VCaP (cell line): Measurements from ENCODE around the gene GNB1L.

Source experiments
- H3K27ac ChIP-seq: fragments of 450-650 bp; 2 replicates; pipeline ENCODE4 v1.5.1; 2017
- CTCF ChIP-seq: fragments of 450-650 bp; conservative IDR thresholded peaks from 2 replicates; pipeline ENCODE4 v1.5.1; 2017; ENCODE audit warnings: mild to moderate bottlenecking, moderate library complexity

The GNB1L gene

GRCh38 chr22:19892925-19893324 lies 38.3 kb upstream of the GNB1L start:
- TF ChIP-seq CTCF = no peak
- no peak overlapping the region for H3K27ac ChIP-seq

GRCh38 chr22:19892257-19892879 lies 37.7 kb upstream of the GNB1L start:
- peak overlapping the region; percentile 42 for H3K27ac ChIP-seq
- no peak for TF ChIP-seq CTCF

GRCh38 chr22:19891317-19892256 lies 36.9 kb upstream of the GNB1L start:
- TF ChIP-seq CTCF = no peak
- H3K27ac ChIP-seq = peak overlapping the region; percentile 42

GRCh38 chr22:19890502-19891316 lies 36.0 kb upstream of the GNB1L start:
- no peak for TF ChIP-seq CTCF
- H3K27ac ChIP-seq = peak overlapping the region; percentile 42; the same call in 1 of the 2 replicates

GRCh38 chr22:19889951-19890350 lies 35.3 kb upstream of the GNB1L start:
- no peak overlapping the region for H3K27ac ChIP-seq
- no peak for TF ChIP-seq CTCF

GRCh38 chr22:19888131-19888746 lies 33.6 kb upstream of the GNB1L start:
- no peak overlapping the region for H3K27ac ChIP-seq
- TF ChIP-seq CTCF = no peak
